Colonic mucosa (tissue), 4 donors: ENCODE measurements around the gene LMOD1. TPM values are rescaled to one million over a fixed set of nuclear protein-coding genes. Genes with fewer than 3 reads are reported as not detected.

Experiments
- DNase-seq: peaks from one replicate; pipeline ENCODE4 v3.0.0-alpha.2; 2020
- H3K27ac ChIP-seq: fragments of 200-600 bp; one replicate; pipeline ENCODE4 v1.8.0; 2021
- H3K27me3 ChIP-seq: fragments of 200-600 bp; one replicate; pipeline ENCODE4 v1.8.0; 2021
- H3K36me3 ChIP-seq: fragments of 200-600 bp; one replicate; pipeline ENCODE4 v1.8.0; 2021
- H3K4me1 ChIP-seq: fragments of 200-600 bp; one replicate; pipeline ENCODE4 v1.8.0; 2021; ENCODE audit warnings: mild to moderate bottlenecking
- H3K4me3 ChIP-seq: fragments of 200-600 bp; one replicate; pipeline ENCODE4 v1.8.0; 2021
- H3K9ac ChIP-seq, 2 donors: one replicate each; pipeline ENCODE4 v1.7.0; 2013; ENCODE audit warnings: control low read depth in 2 of 2, low read depth in 2 of 2, low read length in 2 of 2
- H3K9me3 ChIP-seq: fragments of 200-600 bp; one replicate; pipeline ENCODE4 v1.8.0; 2021
- CTCF ChIP-seq: fragments of 200-600 bp; IDR thresholded peaks from one replicate; pipeline ENCODE4 v1.8.0; 2022; ENCODE audit warnings: antibody characterized with exemption, mild to moderate bottlenecking
- intact Hi-C: fragments of 100-400 bp; cut with DNase I; formaldehyde crosslinking; loops from one replicate; pipeline ENCODE4 v1.14.1; 2022
- total RNA-seq, 2 donors: library from RNA; stranded (reverse); fragmentation: NEBNext Ultra II Directional in 1 of 2; extraction: Animal tissue kit (Norgen Biotek cat#: 25700) in 1 of 2; gene quantifications; one replicate each; pipeline ENCODE4 v1.2.1, GENCODE V29; 2021
- donor health status: healthy.
- donor health status: DM: no; HTN: no; CAD: no.
- donor health status: DM: no; HTN: no; CAD: no.

The LMOD1 gene
- total RNA-seq, 2 donors from 2014 or later = 7.6 to 64.5 TPM

GRCh38 chr1:201894343-201895119 is 51.8 kb downstream of the LMOD1 start:
- H3K4me1 ChIP-seq = no peaks in the 10 kb centered on the region
- H3K9ac ChIP-seq = no peak overlapping the region
- H3K27ac ChIP-seq = no peak overlapping the region
- no peaks in the 10 kb centered on the region for H3K9me3 ChIP-seq
- intact Hi-C loops = loop anchor here (5.0 kb wide), 2 partner anchors 78 to 243 kb away; no protein-coding TSS in a partner anchor
- peaks cover 1% of the 10 kb centered on the region for H3K27me3 ChIP-seq
- no peak for DNase-seq
- TF ChIP-seq CTCF = no peak
- no peaks in the 10 kb centered on the region for H3K36me3 ChIP-seq
- H3K4me3 ChIP-seq = no peak overlapping the region

- intact Hi-C loops = no loop called here
- Histone ChIP-seq H3K27ac (no peak overlapping the region), H3K9me3 (no peaks in the 10 kb centered on the region)
Measured at GRCh38 chr1:201893431-201893830, 52.9 kb downstream of the LMOD1 start.

DNA sequence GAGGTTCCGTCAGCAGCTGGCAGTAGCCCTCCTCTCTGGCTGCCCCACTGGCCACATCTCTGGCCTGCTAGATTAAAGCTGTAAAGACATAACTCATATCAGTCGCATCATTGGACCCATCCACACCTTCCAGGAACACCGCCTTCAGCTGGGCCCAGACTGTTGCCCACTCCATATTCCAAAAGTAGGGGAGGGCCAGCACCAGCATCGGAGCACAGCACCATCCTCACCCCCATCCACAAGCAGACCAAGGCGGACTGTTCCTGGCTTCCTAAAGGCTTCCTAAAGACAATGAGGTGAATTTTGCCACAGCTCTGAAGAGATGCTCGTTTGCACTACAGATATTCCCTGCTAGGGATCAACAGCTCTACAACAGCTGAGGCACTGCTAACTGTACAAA is 54.1 kb downstream of the LMOD1 start:
- no peaks in the 10 kb centered on the region for H3K9me3 ChIP-seq
- no peak overlapping the region for H3K4me3 ChIP-seq
- no peak for DNase-seq
- no peak overlapping the region for H3K9ac ChIP-seq
- H3K4me1 ChIP-seq = peaks cover 5% of the 10 kb centered on the region
- H3K27me3 ChIP-seq = peaks cover 12% of the 10 kb centered on the region
- TF ChIP-seq CTCF = no peak
- H3K36me3 ChIP-seq = no peaks in the 10 kb centered on the region
- intact Hi-C loops = no loop called here
- no peak overlapping the region for H3K27ac ChIP-seq

More at GRCh38 chr1:201893431-201893830, 52.9 kb downstream of the LMOD1 start:
- Histone ChIP-seq H3K9ac (no peak overlapping the region), H3K4me3 (no peak overlapping the region), H3K27me3 (peaks cover 11% of the 10 kb centered on the region), H3K4me1 (peaks cover 5% of the 10 kb centered on the region), H3K36me3 (no peaks in the 10 kb centered on the region)
- TF ChIP-seq CTCF = no peak
- no peak for DNase-seq

DNA sequence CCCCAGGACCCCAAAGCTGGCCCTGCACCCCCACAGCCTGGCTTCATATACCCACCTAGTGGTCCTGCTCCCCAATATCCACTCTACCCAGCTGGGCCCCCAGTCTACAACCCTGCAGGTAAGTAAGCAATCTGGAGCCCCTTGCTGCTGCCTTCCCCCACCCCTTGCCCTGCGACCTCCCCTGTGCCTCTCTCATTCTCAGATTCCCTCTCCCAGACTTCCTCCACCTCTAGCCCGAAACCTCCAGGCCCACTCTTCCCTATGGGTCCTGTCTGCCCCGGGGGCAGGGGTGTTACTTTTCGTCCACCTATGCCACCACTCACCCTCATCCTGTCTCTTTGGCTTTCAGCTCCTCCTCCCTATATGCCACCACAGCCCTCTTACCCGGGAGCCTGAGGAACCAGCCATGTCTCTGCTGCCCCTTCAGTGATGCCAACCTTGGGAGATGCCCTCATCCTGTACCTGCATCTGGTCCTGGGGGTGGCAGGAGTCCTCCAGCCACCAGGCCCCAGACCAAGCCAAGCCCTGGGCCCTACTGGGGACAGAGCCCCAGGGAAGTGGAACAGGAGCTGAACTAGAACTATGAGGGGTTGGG is 54.8 kb downstream of the LMOD1 start:
- no peak overlapping the region for H3K9ac ChIP-seq
- H3K4me1 ChIP-seq = peaks cover 5% of the 10 kb centered on the region
- no peak for TF ChIP-seq CTCF
- H3K27me3 ChIP-seq = peaks cover 12% of the 10 kb centered on the region
- no peak for DNase-seq
- no peaks in the 10 kb centered on the region for H3K36me3 ChIP-seq
- H3K4me3 ChIP-seq = no peak overlapping the region
- intact Hi-C loops = no loop called here
- H3K27ac ChIP-seq = no peak overlapping the region
- H3K9me3 ChIP-seq = no peaks in the 10 kb centered on the region

- Histone ChIP-seq H3K36me3 (no peaks in the 10 kb centered on the region), H3K27ac (no peak overlapping the region), H3K9me3 (no peaks in the 10 kb centered on the region), H3K4me1 (peaks cover 5% of the 10 kb centered on the region), H3K4me3 (no peak overlapping the region), H3K27me3 (peaks cover 12% of the 10 kb centered on the region), H3K9ac (no peak overlapping the region)
- no peak for TF ChIP-seq CTCF
- intact Hi-C loops = no loop called here
- DNase-seq = no peak
Measured at GRCh38 chr1:201890806-201891450, 55.4 kb downstream of the LMOD1 start.
